ENCODE measurements around the gene ADAM17.
"Not testable (repeated sequence)": the region's sequence is repeated elsewhere in the genome, so short reads cannot be mapped to it uniquely, and the experiment has no call there.

Gene ADAM17

DNA sequence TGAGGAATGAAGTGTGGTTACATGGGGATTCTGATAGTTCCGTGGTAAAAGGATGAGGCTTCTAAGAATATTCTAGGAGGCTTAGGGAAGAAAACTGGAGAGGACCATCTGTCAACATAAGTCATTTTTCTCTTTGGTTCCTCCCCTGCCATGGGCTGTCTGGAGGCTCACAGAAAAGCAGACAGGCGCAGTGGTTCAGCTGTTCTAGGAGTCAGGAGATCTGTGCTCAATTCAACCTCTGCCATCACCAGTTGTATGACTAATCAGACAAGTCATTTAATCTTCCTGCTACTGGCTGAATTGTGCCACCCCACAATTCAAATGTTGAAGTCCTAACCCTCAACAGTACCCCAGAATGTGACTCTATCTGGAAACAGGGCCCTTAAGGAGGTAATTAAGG is 36.4 kb downstream of the ADAM17 start:
- DNase-seq (ENCODE audit: low read depth in 2 of 2), result no peak

DNA sequence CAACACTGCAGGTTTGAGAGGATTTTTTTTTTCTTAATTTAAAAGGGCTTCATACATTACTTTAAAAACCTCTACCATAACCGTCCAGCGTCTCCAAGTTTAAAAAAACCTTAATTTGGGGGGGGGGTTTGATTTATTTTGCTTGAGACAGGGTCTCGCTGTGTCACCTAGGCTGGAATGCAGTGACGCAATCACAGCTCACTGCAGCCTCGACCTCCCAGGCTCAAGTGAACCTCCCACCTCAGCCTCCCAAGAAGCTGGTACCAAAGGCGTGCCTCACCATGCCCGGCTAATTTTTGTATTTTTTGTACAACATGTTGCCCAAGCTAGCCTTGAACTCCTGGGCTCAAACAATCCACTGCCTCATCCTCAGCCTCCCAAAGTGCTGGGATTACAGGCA is 36.9 kb downstream of the ADAM17 start:
- DNase-seq (ENCODE audit: low read depth in 2 of 2), result no peak

DNA sequence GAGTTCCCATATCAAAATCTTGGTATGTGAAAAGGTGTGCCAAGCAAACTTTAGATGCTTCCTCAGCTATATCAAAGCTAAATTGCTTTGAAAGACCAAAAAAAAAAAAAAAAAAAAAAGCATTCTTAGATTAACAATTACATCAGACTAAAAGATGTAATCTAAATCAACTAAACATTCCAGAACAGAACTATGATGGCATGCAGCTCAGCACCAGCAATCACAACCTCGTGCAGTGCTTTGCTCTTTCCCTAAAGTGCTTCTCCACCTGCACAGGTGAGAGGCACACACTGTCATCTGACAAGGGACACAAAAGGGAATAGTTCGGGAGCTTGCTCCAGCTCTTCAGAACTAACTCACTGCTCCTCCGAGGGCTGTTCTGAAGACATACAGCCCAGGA is 37.5 kb downstream of the ADAM17 start:
- DNase-seq (ENCODE audit: low read depth in 2 of 2), result no peak

DNA sequence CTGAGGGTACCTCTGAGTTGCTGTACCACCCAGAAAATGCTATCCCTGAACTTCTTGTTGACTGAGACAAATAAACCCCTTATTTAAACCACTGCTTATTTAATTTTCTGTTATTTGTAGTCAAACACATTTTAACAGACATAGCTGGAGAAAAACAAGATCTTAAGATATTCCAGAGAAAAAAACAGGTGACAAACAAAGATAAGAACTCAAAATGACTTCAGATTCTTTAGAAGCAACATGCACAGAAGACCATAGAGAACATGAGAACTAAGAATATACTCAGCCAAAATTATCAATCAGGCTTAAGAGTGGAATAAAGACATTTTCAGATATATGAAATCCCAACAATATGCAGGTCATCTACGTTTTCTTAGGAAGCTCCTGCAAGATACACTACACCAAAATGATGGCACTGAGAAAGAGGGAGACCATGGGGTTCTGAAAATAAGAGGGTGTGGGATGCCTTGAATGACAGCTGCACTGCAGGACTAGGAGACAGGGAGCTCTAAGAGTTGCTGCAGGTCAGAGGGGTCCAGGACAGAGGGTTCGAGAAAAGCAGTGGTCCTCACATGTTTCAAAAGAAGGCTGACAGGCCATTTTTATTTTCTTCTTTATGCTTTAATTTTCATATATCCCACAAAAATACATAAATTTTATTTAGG is 38.4 kb downstream of the ADAM17 start:
- DNase-seq (ENCODE audit: low read depth in 2 of 2), result no peak

DNA sequence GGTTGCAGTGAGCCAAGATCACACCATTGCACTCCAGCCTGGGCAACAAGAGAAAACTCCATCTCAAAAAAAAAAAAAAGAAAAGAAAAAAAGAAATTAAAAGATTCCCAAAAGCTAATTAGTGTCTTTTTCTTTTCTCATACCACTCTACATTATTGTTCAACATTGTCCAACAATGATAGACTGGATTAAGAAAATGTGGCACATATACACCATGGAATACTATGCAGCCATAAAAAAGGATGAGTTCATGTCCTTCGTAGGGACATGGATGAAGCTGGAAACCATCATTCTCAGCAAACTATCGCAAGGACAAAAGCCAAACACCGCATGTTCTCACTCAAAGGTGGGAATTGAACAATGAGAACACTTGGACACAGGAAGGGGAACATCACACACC is 41.7 kb downstream of the ADAM17 start:
- not testable (repeated sequence) for DNase-seq (ENCODE audit: low read depth in 2 of 2)

DNA sequence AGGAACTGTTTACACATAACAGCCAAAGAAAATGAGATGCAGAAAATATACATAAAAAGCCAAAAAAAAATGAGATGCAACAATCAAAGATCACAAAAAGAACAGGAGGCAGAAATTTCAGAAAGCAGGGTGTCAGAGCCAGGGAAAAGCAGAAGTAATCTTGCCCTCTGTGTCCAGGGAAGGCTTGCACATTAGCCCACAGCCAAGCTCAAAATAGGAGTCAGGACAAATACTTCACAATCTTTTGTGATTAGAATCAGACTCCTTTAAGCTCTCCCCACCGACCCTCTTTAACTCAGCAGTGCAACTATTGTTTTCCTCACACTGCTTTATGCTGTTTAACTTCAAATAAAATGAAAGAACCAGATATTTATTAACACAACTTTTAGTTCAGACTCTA is 46.7 kb downstream of the ADAM17 start:
- DNase-seq (ENCODE audit: low read depth in 2 of 2), result no peak

DNA sequence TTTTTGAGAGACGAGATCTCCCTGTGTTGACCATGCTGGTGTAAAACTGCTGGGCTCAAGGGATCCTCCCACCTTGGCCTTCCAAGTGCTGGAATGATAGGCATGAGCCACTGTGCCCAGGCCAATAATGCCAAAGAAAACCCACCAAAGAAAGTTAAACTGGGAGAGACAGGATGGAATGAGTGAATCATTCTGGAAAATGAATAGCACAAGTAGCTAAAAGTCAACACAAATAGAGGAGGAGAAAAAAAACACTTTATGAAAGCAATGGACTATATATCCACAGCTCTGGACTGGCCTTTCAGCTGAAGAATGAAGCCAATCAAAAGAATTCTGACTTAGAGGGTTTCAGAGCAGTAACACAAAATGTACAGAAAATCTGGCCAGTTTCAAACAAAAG is 57.4 kb downstream of the ADAM17 start:
- DNase-seq (ENCODE audit: low read depth in 2 of 2), result no peak

DNA sequence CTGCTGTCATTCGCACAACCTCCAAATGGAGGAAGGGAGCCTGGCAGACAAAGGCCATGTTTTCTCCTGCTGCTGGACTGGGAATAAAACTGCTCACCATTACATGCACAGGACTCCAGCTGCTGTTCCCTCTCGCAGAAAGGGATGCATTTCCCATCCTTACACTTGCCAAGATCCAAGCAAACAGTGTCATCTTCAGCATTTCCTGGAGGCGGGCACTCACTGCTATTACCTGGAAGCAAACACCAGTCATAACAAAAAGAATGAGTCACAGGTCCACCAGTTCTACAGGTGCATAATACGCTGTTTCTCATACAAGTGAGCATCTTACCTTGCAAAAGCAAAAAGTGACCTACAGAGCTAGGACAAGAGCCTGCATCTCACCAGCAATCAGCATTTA is 58.6 kb downstream of the ADAM17 start:
- peak in 1 of 2 donors; percentile 9 for DNase-seq (ENCODE audit: low read depth in 2 of 2)

DNA sequence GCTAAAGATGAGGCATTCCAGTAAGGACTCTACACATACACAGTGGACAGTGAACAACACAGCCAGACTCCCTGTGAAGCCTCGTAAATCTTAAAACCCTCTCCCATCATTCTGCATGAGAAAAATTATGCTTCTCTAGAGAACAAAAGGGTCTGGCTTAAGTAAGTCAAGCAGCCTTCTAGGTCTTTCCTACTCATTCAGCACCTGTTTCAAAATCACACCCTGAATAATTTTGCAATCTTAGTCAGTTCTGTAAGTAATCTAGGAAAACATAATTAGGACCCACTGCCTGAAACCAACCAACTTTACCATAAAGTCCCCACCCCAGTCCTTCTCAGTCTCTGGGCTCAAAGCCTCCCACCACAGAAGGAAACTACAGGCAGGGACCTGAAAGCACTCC is 61.5 kb downstream of the ADAM17 start:
- no peak for DNase-seq (ENCODE audit: low read depth in 2 of 2)

DNA sequence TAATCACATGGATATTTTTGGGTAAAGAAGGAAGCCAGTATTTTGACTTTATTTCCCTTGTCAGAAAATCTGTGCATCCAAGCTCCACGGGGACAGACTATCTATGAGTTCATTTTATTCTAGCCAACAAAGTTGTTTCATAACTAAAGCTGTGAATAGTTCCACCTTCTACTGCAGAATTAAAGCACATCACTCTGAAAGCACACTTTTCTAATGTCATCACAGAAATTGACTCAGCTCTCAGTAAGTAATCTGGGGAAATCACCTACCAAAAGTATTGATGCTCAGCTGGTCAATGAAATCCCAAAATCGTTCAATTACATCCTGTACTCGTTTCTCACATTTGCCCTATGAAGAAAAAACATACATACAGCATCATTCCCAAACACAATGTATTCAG is 62.2 kb downstream of the ADAM17 start:
- no peak for DNase-seq (ENCODE audit: low read depth in 2 of 2)

DNA sequence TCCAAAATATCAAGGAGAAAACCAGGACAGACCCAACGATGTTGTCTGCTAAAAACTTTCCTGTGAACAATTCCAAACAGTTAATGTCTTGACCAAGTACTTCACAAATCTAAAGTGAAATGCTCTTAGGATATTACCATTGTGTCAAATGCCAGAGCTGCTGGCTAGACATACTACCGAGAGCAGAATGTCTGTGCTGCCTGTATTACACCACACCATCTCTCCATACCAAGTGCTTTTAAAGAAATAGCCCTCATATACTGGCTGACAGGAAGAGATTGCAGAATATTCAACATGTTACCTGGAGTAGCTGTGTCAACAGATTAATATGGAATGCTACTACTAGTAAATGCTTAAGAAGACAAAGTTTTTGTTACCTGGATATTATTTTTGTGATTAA is 62.7 kb downstream of the ADAM17 start:
- DNase-seq (ENCODE audit: low read depth in 2 of 2), result no peak

DNA sequence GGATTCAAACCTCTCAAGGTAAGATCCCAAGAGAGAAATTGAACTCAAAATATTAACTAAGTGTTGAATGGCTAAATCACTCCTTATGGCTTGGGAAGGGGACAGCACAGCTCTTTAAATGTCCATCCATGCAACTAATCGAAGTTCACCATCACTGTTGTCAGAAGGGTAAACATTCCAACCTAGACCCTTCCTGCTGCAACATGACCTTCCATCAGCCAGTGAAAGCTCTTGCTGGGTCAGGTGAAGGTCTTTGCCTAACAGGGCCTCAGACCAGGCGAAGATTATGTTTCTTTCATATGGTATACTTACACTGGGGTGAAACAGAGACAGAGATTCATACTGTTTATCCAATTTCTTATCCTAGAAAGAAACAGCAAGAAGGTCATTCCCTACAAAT is 64.8 kb downstream of the ADAM17 start:
- DNase-seq (ENCODE audit: low read depth in 2 of 2), result no peak

DNA sequence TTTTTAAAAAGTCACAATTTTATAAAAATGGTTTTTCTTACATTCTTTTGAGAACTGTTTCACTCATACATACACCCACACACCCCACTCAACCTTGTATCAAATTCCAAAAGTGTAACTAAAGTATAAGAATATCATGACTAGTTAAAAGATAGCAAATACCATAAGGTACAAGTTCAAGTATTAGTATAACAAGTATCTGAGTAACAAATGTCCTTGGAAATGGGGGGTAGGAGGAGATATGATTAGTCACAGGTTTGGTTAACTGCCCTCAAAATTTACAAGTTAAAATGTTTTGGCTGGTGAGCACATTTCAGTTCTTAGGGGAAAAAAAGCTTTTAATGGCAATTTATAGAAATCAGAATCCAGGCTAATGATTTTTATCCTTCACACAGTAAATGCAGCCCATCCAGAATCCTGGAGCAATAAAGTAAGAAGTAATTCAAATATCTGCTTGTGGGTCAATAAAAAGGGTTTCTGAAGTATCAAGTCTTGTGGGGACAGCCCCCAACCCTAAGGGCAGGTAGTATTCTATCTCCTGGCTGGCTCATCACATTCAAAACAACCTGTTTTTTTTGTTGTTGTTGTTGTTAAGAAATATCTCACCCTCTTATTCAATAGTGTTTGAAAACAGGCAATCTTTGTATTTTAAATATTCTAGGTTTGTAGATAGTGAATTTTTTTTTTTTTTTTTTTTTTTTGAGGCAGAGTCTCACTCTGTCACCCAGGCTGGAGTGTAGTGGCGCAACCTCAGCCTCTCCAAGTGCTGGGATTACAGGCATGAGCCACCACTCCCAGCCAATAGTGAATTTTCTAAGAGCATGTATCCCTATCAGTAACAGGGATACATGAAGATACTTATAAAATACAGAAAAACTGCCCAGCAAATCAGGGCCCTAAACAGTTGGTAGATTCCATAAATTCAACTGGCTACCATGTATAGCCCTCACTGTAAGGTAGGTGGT is 66.8 kb downstream of the ADAM17 start:
- DNase-seq (ENCODE audit: low read depth in 2 of 2), result no peak

DNA sequence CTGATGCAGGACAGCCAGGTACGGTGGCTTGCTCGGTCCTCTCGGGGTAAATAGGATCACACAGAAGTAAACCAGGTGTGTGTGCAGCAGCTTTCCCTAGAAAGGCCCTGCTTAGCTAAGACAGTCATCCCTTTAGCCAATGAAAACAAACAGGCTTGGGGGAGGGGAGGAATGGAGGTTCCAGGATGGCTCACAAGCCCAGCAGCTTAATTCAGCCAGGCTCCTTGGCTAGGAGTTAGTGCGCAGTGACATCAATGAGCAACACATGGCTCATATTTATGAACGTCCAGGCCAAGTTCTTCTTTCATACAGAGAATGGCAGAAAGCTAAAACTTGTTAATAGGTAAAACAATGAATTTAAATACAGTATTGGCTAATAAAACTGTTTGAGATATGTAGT is 71.1 kb downstream of the ADAM17 start:
- no peak for DNase-seq (ENCODE audit: low read depth in 2 of 2)

DNA sequence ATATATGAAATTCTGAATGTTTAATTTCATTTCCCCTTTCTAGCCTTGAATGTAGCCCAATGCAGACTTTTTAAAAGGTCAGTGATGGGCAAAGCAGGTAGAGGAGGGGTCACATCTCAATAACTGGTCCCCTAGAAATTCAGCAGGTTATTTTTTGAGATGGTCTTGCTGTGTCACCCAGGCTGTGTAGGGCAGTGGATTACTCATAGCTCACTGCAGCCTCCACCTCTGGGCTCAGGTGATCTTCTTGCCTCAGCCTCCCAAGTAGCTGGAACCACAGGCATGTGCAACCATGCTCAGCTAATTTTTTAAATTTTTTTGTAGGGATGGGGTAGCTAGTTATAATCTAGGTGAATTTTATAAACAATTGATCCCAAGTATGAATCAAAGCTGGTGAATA is 72.5 kb downstream of the ADAM17 start:
- DNase-seq (ENCODE audit: low read depth in 2 of 2), result no peak

DNA sequence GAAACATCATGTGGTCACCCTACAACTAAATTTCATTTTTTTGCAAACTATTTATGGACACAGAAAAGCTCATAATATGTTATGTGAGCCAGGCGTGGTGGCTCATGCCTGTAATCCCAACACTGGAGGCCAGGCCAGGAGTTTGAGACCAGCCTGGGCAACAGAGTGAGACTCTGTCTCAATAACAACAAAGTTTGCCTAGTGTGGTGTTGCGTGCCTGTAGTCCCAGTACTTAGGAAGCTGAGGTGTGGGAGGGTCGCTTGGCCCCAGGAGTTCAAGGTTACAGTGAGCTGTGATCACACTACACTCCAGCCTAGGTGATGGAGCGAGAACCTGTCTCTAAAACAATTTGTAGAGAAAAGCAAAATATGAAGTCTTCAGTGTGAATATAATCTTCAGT is 75.5 kb downstream of the ADAM17 start:
- no peak for DNase-seq (ENCODE audit: low read depth in 2 of 2)

DNA sequence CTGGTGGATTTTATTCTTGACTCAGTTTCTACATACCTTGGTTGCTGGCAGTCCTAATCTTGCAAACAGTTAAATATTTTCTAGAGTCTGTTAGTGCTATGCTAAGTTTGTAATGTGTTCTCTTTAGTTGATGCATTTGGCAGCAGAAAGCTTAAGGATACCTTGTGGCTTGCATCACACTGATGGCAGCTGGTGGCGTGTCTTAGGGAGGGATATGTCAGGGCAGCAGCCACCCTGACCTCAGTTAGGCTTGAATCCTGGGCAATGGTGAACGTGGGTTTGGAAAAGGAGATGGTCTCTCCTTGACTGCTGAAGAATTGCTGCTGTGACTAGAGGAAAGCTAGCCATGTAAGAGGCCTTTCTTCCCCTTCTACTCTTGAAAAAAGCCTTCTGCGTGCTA is 77.1 kb downstream of the ADAM17 start:
- DNase-seq (ENCODE audit: low read depth in 2 of 2), result no peak

DNA sequence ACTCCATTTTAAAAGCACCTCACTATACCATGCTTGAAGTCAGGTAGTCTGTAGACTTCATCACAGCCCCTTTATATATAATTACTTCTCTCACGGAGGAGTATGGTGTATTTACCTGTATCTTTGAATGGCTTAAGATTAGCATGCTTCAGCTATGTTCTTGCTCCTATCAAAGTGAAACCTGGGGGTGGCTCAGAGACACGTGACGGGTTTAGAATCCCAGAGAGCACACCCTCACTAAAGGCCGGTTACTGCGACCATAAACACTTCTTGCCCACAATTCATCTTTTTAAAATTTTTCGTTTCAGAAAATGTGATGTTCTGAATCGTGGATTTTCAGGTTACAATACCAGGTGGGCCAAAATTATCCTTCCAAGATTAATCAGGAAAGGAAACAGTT is 77.7 kb downstream of the ADAM17 start:
- no peak for DNase-seq (ENCODE audit: low read depth in 2 of 2)

DNA sequence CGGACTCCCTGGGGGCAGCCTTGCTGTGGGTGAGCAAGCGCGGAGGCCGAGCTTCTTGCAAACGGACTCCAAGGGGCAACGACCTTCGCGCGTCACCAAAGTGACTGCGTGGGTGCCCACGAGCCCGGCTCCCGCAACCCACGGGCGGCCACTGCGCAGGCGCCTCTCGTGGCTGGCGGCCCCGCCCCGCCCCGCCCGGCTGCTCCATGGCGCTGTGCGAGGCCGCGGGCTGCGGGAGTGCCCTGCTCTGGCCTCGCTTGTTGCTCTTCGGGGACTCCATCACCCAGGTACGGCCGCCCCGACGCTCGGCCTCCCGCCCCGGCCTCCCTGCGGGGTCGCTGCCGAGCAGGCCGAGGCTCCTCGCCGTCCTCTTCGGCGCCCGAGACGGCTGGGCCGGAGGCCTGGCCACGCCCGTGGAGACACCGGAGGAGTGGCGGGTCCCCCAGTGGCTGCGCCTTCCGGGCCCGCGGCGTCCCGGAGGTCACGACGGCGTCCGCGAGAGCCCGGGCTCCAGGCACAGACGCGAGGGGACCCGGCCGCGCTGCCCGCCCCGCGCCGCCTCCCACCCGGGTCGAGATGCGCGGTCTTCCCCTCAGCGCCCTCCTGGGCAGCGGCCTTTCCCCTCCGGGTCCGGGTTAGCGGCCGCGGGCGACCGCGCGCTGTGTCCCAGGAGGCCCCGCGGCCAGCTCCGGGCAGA is 81.1 kb downstream of the ADAM17 start, which contains the start of gene IAH1:
Gene IAH1, plus strand, starts transcription at position 191 of the 697 bp plus-strand sequence. Its CDS starts 16 bp downstream, at position 207.
- DNase-seq (ENCODE audit: low read depth in 2 of 2), result peak; percentile 74 to 75

DNA sequence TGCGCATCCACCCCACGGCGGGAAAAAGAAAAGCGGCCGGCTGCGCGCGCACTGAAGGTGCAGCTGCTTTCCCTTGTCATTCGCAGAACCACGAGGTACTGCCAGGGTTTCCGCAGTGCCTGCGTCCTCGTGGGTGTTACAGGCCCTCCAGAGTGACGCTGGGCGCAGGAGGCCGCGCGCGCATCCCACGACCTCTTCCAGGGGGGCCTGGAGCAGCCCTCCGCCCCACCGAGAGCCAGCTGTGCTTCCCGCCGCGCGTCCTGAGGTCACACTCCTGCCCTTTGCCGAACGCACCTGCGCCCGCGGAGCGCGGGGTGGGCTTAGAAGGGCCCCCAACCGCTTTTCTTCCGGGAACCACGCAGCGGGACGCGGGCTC is 81.7 kb downstream of the ADAM17 start:
- DNase-seq (ENCODE audit: low read depth in 2 of 2), result peak; percentile 51 to 60

DNA sequence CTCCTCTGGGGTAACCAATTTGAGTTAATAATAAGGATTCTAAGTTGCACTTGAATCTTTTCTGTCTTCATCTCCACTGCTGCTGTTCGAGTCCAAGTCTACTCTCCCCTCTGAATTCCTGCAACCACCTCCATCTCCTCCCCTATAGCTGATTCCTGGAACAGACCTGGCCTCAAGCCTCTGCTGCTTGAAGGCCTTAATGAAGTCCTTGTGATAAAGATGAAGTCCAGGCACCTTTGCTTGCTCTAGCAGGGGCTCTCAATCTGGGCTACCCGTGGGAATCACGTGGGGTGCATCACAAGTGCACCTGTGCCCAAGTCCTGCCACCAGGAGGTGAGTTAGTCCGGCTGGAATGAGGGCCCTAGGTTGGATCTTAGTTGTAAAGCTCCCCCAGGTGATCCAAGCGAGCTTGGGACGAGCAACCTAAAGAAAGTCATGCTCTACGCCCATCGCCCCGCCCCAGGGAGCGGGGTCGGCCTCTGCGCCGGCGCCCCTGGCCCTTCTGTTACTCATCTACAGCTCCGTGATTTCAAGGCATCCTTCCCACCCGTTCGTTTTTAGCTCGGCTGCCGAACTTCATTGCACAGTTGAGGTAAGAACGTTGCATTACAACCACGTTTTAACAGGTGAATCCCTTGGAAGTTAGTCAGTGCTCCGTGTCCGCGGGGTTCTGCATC is 82.2 kb downstream of the ADAM17 start:
- peak in 1 of 2 donors; percentile 34 for DNase-seq (ENCODE audit: low read depth in 2 of 2)

DNA sequence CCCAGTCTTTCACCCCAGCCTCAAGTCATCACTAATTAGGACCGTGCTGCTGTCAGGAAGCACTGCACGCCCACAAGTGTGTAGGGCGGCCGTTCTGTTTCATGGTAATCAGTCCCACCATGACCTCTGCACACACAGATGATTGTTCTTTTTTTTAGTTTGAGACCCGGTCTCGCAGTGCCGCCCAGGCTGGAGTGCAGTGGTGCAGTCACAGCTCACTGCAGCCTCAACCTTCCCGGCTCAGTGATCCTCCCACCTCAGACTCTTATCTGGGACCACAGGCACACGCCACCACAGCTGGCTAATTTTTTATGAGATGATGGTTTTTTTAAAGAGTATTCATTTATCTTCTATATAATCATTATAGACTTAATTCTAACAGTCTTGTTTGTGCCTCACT is 83.1 kb downstream of the ADAM17 start:
- no peak for DNase-seq (ENCODE audit: low read depth in 2 of 2)

Measured in stimulated activated CD4-positive, alpha-beta T cell treated with anti-CD3 and anti-CD28 coated beads, Interleukin-1b, Interleukin-23, amount 100 ng/mL, for 4 hours (primary cell).